IMR-90 (cell line): ENCODE measurements around the gene LDAH.

ENCODE experiments used
- BHLHE40 ChIP-seq: fragments of 150-350 bp; IDR thresholded peaks from 2 replicates; pipeline ENCODE4 v1.6.1; 2016; ENCODE audit warnings: mild to moderate bottlenecking, low read depth, low read length
- CEBPB ChIP-seq: IDR thresholded peaks from 2 replicates; pipeline ENCODE4 v1.6.1; 2012; ENCODE audit warnings: low read depth, low read length, improper control_type of control experiment
- CHD1 ChIP-seq: IDR thresholded peaks from 2 replicates; pipeline ENCODE4 v1.6.1; 2012; ENCODE audit warnings: low read depth, low read length, improper control_type of control experiment
- CTCF ChIP-seq: conservative IDR thresholded peaks from 2 replicates; pipeline ENCODE4 v1.5.1; 2012; ENCODE audit warnings: mild to moderate bottlenecking, low read depth, low read length, improper control_type of control experiment
- ELK1 ChIP-seq: fragments of 150-350 bp; IDR thresholded peaks from 2 replicates; pipeline ENCODE4 v1.6.1; 2016; ENCODE audit warnings: low read depth, mild to moderate bottlenecking, low read length, moderate library complexity, borderline replicate concordance
- MAFK ChIP-seq: IDR thresholded peaks from 2 replicates; pipeline ENCODE4 v1.6.1; 2012; ENCODE audit warnings: low read depth, low read length, improper control_type of control experiment
- MAZ ChIP-seq: IDR thresholded peaks from 2 replicates; pipeline ENCODE4 v1.6.1; 2012; ENCODE audit warnings: low read depth, mild to moderate bottlenecking, low read length, improper control_type of control experiment, moderate library complexity, borderline replicate concordance
- MXI1 ChIP-seq: IDR thresholded peaks from 2 replicates; pipeline ENCODE4 v1.6.1; 2012; ENCODE audit warnings: low read depth, mild to moderate bottlenecking, low read length, moderate library complexity, borderline replicate concordance
- NFE2L2 ChIP-seq: fragments of 150-350 bp; IDR thresholded peaks from 2 replicates; pipeline ENCODE4 v1.6.1; 2016; ENCODE audit warnings: low read depth, mild to moderate bottlenecking, low read length
- POLR2A ChIP-seq: IDR thresholded peaks from 2 replicates; pipeline ENCODE4 v1.6.1; 2012; ENCODE audit warnings: mild to moderate bottlenecking, low read depth, low read length
- RAD21 ChIP-seq: IDR thresholded peaks from 2 replicates; pipeline ENCODE4 v1.6.1; 2012; ENCODE audit warnings: low read length, improper control_type of control experiment
- RCOR1 ChIP-seq: IDR thresholded peaks from 2 replicates; pipeline ENCODE4 v1.6.1; 2012; ENCODE audit warnings: mild to moderate bottlenecking, low read length, improper control_type of control experiment; ENCODE audit not compliant: insufficient replicate concordance

- TF ChIP-seq CEBPB: no peak
- TF ChIP-seq RAD21: no peak
- no peak for TF ChIP-seq RCOR1
- TF ChIP-seq MAFK: no peak
- no peak for TF ChIP-seq CTCF
- TF ChIP-seq CHD1: no peak
- no peak for TF ChIP-seq MXI1
- TF ChIP-seq ELK1: no peak
- TF ChIP-seq POLR2A: no peak
- no peak for TF ChIP-seq BHLHE40
- no peak for TF ChIP-seq NFE2L2
- TF ChIP-seq MAZ: no peak
These were observed 155.1 kb downstream of the LDAH start for GRCh38 chr2:20667531-20668401.
